Measurements from ENCODE around the gene PORCN. TPM values are rescaled to one million over a fixed set of nuclear protein-coding genes. Genes with fewer than 3 reads are reported as not detected.

The PORCN gene
- total RNA-seq, 1 donor from 2014 or later: 6.1 TPM

GRCh38 chrX:48476919-48477318, 31.9 kb upstream of the PORCN start:
- ATAC-seq: no peak
- DNase-seq: no peak
- H3K36me3 ChIP-seq: peaks cover 8% of the 10 kb centered on the region
- H3K9me3 ChIP-seq: no peaks in the 10 kb centered on the region
- H3K27me3 ChIP-seq (ENCODE audit: low read depth): no peaks in the 10 kb centered on the region
- intact Hi-C loops (cut with DNase I): no loop called here
- peak overlapping the region; percentile 70 for H3K4me3 ChIP-seq
- no peak overlapping the region for H3K27ac ChIP-seq
- peaks cover 4% of the 10 kb centered on the region for H3K4me1 ChIP-seq
- TF ChIP-seq CTCF (IDR thresholded peaks at IDR 0.05): no peak

- no peak overlapping the region for H3K4me3 ChIP-seq
- no peaks in the 10 kb centered on the region for H3K27me3 ChIP-seq (ENCODE audit: low read depth)
- peaks cover 19% of the 10 kb centered on the region for H3K36me3 ChIP-seq
- TF ChIP-seq CTCF (IDR thresholded peaks at IDR 0.05): no peak
- no peak overlapping the region for H3K27ac ChIP-seq
- H3K4me1 ChIP-seq: peaks cover 4% of the 10 kb centered on the region
- ATAC-seq: no peak
- no peak for DNase-seq
- intact Hi-C loops (cut with DNase I): no loop called here
- no peaks in the 10 kb centered on the region for H3K9me3 ChIP-seq
Observed at GRCh38 chrX:48477960-48478755, 30.6 kb upstream of the PORCN start.

GRCh38 chrX:48478806-48479205, 30.0 kb upstream of the PORCN start:
- H3K4me1 ChIP-seq: peaks cover 4% of the 10 kb centered on the region
- ATAC-seq (no peak), DNase-seq (no peak)
- no peak for TF ChIP-seq CTCF (IDR thresholded peaks at IDR 0.05)
- no peaks in the 10 kb centered on the region for H3K9me3 ChIP-seq
- H3K36me3 ChIP-seq: peaks cover 26% of the 10 kb centered on the region
- H3K27me3 ChIP-seq (ENCODE audit: low read depth): no peaks in the 10 kb centered on the region
- H3K4me3 ChIP-seq: no peak overlapping the region
- no peak overlapping the region for H3K27ac ChIP-seq
- intact Hi-C loops (cut with DNase I): no loop called here

GRCh38 chrX:48480142-48480541, 28.6 kb upstream of the PORCN start:
- Histone ChIP-seq H3K36me3 (peaks cover 34% of the 10 kb centered on the region), H3K9me3 (no peaks in the 10 kb centered on the region), H3K4me1 (peaks cover 4% of the 10 kb centered on the region), H3K27ac (no peak overlapping the region), H3K4me3 (no peak overlapping the region), H3K27me3 (ENCODE audit: low read depth) (no peaks in the 10 kb centered on the region)
- DNase-seq (no peak), ATAC-seq (no peak)
- intact Hi-C loops (cut with DNase I): no loop called here
- no peak for TF ChIP-seq CTCF (IDR thresholded peaks at IDR 0.05)

- H3K4me1 ChIP-seq: peaks cover 4% of the 10 kb centered on the region
- ATAC-seq (no peak), DNase-seq (no peak)
- intact Hi-C loops (cut with DNase I): no loop called here
- H3K4me3 ChIP-seq: no peak overlapping the region
- peaks cover 34% of the 10 kb centered on the region for H3K36me3 ChIP-seq
- no peaks in the 10 kb centered on the region for H3K27me3 ChIP-seq (ENCODE audit: low read depth)
- no peaks in the 10 kb centered on the region for H3K9me3 ChIP-seq
- no peak for TF ChIP-seq CTCF (IDR thresholded peaks at IDR 0.05)
- no peak overlapping the region for H3K27ac ChIP-seq
Observed at GRCh38 chrX:48480583-48480982, 28.2 kb upstream of the PORCN start.
